C4-2B (cell line): ENCODE measurements around the gene AKAP7.

Experiments used
- ZFX ChIP-seq: fragments of 450-650 bp; IDR thresholded peaks from 2 replicates; pipeline ENCODE4 v1.6.1; 2017
- TF ChIP-seq, protein P1 (sequence below): fragments of 450-650 bp; conservative IDR thresholded peaks from 2 replicates; pipeline ENCODE4 v1.5.1; 2017; ENCODE audit warnings: mild to moderate bottlenecking

DNA sequence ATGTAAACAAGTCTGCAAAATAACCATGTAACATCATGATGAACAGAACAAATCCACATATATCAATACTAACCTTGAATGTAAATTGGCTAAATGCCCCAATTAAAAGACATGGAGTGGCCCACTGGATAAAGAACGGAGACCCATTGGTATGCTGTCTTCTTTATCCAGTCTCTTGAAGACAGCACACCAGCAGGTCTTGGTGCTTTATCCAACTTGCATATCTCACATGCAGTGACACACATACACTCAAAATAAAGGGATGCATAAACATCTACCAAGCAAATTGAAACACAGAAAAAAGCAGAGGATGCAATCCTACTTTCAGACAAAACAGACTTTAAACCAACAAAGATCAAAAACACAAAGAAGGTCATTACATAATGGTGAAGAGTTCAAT lies 41.9 kb upstream of the AKAP7 start:
- TF ChIP-seq, protein P1, sequence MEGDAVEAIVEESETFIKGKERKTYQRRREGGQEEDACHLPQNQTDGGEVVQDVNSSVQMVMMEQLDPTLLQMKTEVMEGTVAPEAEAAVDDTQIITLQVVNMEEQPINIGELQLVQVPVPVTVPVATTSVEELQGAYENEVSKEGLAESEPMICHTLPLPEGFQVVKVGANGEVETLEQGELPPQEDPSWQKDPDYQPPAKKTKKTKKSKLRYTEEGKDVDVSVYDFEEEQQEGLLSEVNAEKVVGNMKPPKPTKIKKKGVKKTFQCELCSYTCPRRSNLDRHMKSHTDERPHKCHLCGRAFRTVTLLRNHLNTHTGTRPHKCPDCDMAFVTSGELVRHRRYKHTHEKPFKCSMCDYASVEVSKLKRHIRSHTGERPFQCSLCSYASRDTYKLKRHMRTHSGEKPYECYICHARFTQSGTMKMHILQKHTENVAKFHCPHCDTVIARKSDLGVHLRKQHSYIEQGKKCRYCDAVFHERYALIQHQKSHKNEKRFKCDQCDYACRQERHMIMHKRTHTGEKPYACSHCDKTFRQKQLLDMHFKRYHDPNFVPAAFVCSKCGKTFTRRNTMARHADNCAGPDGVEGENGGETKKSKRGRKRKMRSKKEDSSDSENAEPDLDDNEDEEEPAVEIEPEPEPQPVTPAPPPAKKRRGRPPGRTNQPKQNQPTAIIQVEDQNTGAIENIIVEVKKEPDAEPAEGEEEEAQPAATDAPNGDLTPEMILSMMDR = no peak
- no peak for TF ChIP-seq ZFX
